A549 (cell line): Measurements from ENCODE around the gene RASSF3. TPM values are rescaled to one million over a fixed set of nuclear protein-coding genes. Genes with fewer than 3 reads are reported as not detected.

ENCODE experiments used
- CBX2 ChIP-seq: fragments of 200-600 bp; sonication (generic); IDR thresholded peaks from 2 replicates; pipeline ENCODE4 v1.6.1; 2016; ENCODE audit warnings: low read depth, mild to moderate bottlenecking, borderline replicate concordance
- CEBPB ChIP-seq, 2 experiments: fragments of >200 bp in 1 of 2; sonication (Bioruptor Twin) in 1 of 2; formaldehyde crosslinking in 1 of 2; IDR thresholded peaks; 2 replicates each; pipeline ENCODE4 v1.6.1; 2012 to 2016
- CHD2 ChIP-seq: fragments of 150-350 bp; IDR thresholded peaks from 2 replicates; pipeline ENCODE4 v1.6.1; 2014; ENCODE audit warnings: low read length; ENCODE audit not compliant: partially characterized antibody
- EHF ChIP-seq: fragments of 250-450 bp; sonication (Bioruptor Pico); IDR thresholded peaks from 2 replicates; pipeline ENCODE4 v1.5.0; 2020; ENCODE audit warnings: mild to moderate bottlenecking
- EHMT2 ChIP-seq: fragments of 200-600 bp; sonication (generic); IDR thresholded peaks from 2 replicates; pipeline ENCODE4 v1.6.1; 2016; ENCODE audit warnings: antibody characterized with exemption, low read depth, mild to moderate bottlenecking, moderate library complexity
- ESRRA ChIP-seq: fragments of 150-350 bp; IDR thresholded peaks from 2 replicates; pipeline ENCODE4 v1.6.1; 2014; ENCODE audit warnings: mild to moderate bottlenecking, low read length, borderline replicate concordance
- FOSB ChIP-seq: fragments of 250-450 bp; sonication (Bioruptor Pico); IDR thresholded peaks from 2 replicates; pipeline ENCODE4 v1.5.0; 2020; ENCODE audit warnings: mild to moderate bottlenecking, moderate library complexity
- FOXS1 ChIP-seq: fragments of 250-450 bp; sonication (Bioruptor Pico); IDR thresholded peaks from 2 replicates; pipeline ENCODE4 v1.5.0; 2020; ENCODE audit warnings: mild to moderate bottlenecking, moderate library complexity
- HEYL ChIP-seq: fragments of 250-450 bp; sonication (Bioruptor Pico); IDR thresholded peaks from 2 replicates; pipeline ENCODE4 v1.8.0; 2021; ENCODE audit warnings: mild to moderate bottlenecking, moderate library complexity
- HOXA7 ChIP-seq: fragments of 250-450 bp; sonication (Bioruptor Pico); IDR thresholded peaks from 2 replicates; pipeline ENCODE4 v1.5.0; 2020; ENCODE audit warnings: mild to moderate bottlenecking, moderate library complexity
- HOXB13 ChIP-seq: fragments of 250-450 bp; sonication (Bioruptor Pico); IDR thresholded peaks from 2 replicates; pipeline ENCODE4 v1.5.0; 2020; ENCODE audit warnings: low read depth, mild to moderate bottlenecking, moderate library complexity
- HOXB5 ChIP-seq: fragments of 250-450 bp; sonication (Bioruptor Pico); IDR thresholded peaks from 2 replicates; pipeline ENCODE4 v1.5.0; 2020; ENCODE audit warnings: mild to moderate bottlenecking, moderate library complexity
- MAZ ChIP-seq: fragments of 150-350 bp; IDR thresholded peaks from 2 replicates; pipeline ENCODE4 v1.6.1; 2014; ENCODE audit warnings: antibody characterized with exemption, low read depth, low read length, borderline replicate concordance
- NR3C1 ChIP-seq: fragments of >200 bp; sonication (Bioruptor Twin); formaldehyde crosslinking; IDR thresholded peaks from 3 replicates; pipeline ENCODE4 v1.6.1; 2017
- PHF8 ChIP-seq: fragments of 200-600 bp; sonication (generic); IDR thresholded peaks from 2 replicates; pipeline ENCODE4 v1.6.1; 2016; ENCODE audit warnings: low read depth, mild to moderate bottlenecking, antibody characterized with exemption, moderate library complexity, borderline replicate concordance
- POLR2A ChIP-seq: IDR thresholded peaks from 2 replicates; pipeline ENCODE4 v1.6.1; 2012; ENCODE audit warnings: mild to moderate bottlenecking, low read length
- POLR2AphosphoS2 ChIP-seq: conservative IDR thresholded peaks from 2 replicates; pipeline ENCODE4 v1.6.1; 2012; ENCODE audit warnings: low read length, improper control_type of control experiment, inconsistent platforms
- RARB ChIP-seq: fragments of 250-450 bp; sonication (Bioruptor Pico); IDR thresholded peaks from 2 replicates; pipeline ENCODE4 v1.8.0; 2021; ENCODE audit warnings: mild to moderate bottlenecking, moderate library complexity
- RCOR1 ChIP-seq: fragments of 150-350 bp; IDR thresholded peaks from 2 replicates; pipeline ENCODE4 v1.6.1; 2014; ENCODE audit warnings: antibody characterized with exemption, low read length, low read depth
- RNF2 ChIP-seq: fragments of 200-600 bp; sonication (generic); IDR thresholded peaks from 2 replicates; pipeline ENCODE4 v1.6.1; 2016; ENCODE audit warnings: low read depth, mild to moderate bottlenecking, antibody characterized with exemption, moderate library complexity, borderline replicate concordance
- SMC3 ChIP-seq: fragments of >200 bp; sonication (Bioruptor Twin); formaldehyde crosslinking; IDR thresholded peaks from 3 replicates; pipeline ENCODE4 v1.6.1; 2018; ENCODE audit warnings: inconsistent platforms
- SREBF2 ChIP-seq: fragments of 450-650 bp; IDR thresholded peaks from 2 replicates; pipeline ENCODE4 v1.6.1; 2014; ENCODE audit warnings: mild to moderate bottlenecking, moderate library complexity
- TFCP2L1 ChIP-seq: fragments of 250-450 bp; sonication (Bioruptor Pico); IDR thresholded peaks from 2 replicates; pipeline ENCODE4 v1.5.0; 2021; ENCODE audit warnings: mild to moderate bottlenecking
- ZFP36 ChIP-seq: fragments of 450-650 bp; IDR thresholded peaks from 2 replicates; pipeline ENCODE4 v1.6.1; 2014; ENCODE audit warnings: borderline replicate concordance; ENCODE audit not compliant: partially characterized antibody
- ZNF302 ChIP-seq: fragments of 250-450 bp; sonication (Bioruptor Pico); IDR thresholded peaks from 2 replicates; pipeline ENCODE4 v1.9.0; 2021; ENCODE audit warnings: inconsistent platforms, mild to moderate bottlenecking, moderate library complexity
- polyA plus RNA-seq, 4 experiments: library from polyadenylated mRNA; depleted of rRNA in 3 of 4; stranded (reverse); fragments of >200 nt; fragmentation: RNase III in 1 of 4; extraction: RNeasy Plus Mini Kit Qiagen cat#74134 plus additional on column Dnase treatment in 1 of 4; gene quantifications; 2 replicates in 3 of 4; 3 replicates in 1 of 4; pipeline ENCODE4 v1.2.3, GENCODE V29; 2011 to 2017
- TF ChIP-seq, protein P1 (sequence below): fragments of 200-600 bp; sonication (generic); IDR thresholded peaks from 2 replicates; pipeline ENCODE4 v1.6.1; 2016; ENCODE audit warnings: antibody characterized with exemption, mild to moderate bottlenecking, moderate library complexity
- TF ChIP-seq, protein P2 (sequence below): IDR thresholded peaks from 2 replicates; pipeline ENCODE4 v1.6.1; 2012
- TF ChIP-seq, protein P3 (sequence below): fragments of 250-450 bp; sonication (Bioruptor Pico); IDR thresholded peaks from 2 replicates; pipeline ENCODE4 v1.5.0; 2020; ENCODE audit warnings: low read depth, mild to moderate bottlenecking, moderate library complexity
- TF ChIP-seq, protein P4 (sequence below): fragments of >200 bp; sonication (Bioruptor Twin); formaldehyde crosslinking; IDR thresholded peaks from 2 replicates; pipeline ENCODE4 v1.6.1; 2016

RASSF3 gene
- polyA plus RNA-seq, 2 of the 4 experiments (the other 2 are of a cell fraction) = 19.7 to 35.4 TPM

DNA sequence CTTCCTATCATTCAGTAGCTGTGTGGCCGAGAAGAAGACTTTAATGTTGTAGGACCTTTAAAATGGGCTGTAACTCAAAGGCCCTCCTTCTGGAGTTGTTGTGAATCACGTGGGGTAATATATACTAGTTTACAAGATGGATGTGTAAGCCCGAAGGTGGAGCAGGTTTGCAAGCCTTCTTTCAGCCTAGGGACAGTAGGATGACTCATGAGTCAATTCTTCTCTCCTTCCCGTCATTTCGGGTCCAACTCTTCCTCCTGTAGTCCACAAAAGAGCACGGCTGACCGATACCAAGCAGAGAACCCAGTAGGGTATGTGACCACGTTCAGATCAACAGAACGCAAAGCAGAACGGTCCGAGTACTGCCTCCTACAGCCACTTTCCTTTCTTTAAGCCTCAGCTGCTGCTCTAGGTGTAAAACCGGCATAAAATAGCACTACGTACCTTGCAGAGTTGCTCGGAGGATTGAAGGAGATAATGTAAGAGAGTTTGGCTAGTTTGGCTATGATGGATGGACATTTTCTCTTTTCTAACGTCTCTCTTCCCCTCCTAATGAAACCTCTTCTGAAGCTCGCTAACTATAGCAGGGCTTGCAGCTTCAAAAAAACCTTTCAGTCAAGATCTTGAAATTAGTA lies 1.3 kb upstream of the RASSF3 start (continued):
- TF ChIP-seq, protein P1, sequence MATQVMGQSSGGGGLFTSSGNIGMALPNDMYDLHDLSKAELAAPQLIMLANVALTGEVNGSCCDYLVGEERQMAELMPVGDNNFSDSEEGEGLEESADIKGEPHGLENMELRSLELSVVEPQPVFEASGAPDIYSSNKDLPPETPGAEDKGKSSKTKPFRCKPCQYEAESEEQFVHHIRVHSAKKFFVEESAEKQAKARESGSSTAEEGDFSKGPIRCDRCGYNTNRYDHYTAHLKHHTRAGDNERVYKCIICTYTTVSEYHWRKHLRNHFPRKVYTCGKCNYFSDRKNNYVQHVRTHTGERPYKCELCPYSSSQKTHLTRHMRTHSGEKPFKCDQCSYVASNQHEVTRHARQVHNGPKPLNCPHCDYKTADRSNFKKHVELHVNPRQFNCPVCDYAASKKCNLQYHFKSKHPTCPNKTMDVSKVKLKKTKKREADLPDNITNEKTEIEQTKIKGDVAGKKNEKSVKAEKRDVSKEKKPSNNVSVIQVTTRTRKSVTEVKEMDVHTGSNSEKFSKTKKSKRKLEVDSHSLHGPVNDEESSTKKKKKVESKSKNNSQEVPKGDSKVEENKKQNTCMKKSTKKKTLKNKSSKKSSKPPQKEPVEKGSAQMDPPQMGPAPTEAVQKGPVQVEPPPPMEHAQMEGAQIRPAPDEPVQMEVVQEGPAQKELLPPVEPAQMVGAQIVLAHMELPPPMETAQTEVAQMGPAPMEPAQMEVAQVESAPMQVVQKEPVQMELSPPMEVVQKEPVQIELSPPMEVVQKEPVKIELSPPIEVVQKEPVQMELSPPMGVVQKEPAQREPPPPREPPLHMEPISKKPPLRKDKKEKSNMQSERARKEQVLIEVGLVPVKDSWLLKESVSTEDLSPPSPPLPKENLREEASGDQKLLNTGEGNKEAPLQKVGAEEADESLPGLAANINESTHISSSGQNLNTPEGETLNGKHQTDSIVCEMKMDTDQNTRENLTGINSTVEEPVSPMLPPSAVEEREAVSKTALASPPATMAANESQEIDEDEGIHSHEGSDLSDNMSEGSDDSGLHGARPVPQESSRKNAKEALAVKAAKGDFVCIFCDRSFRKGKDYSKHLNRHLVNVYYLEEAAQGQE = no peak
- TF ChIP-seq SREBF2 (no peak), CHD2 (no peak), EHF (CRISPR knock-in tag) (no peak), ZFP36 (no peak), MAZ (no peak), RCOR1 (no peak), RNF2 (no peak), CEBPB (IDR thresholded peaks at IDR 0.05) (no peak), FOXS1 (CRISPR knock-in tag) (no peak), NR3C1 (no peak), HOXA7 (no peak), PHF8 (no peak), TFCP2L1 (peak; percentile 10; the same call in 1 of the 2 replicates), POLR2A (peak; percentile 28), ZNF302 (CRISPR knock-in tag) (no peak), FOSB (CRISPR knock-in tag) (no peak), HOXB5 (0 out of 2 replicates have a peak, but pooled peaks have one; percentile 20), HEYL (no peak), POLR2AphosphoS2 (no peak), ESRRA (no peak), RARB (CRISPR knock-in tag) (no peak), SMC3 (no peak), EHMT2 (no peak), HOXB13 (CRISPR knock-in tag) (0 out of 2 replicates have a peak, but pooled peaks have one; percentile 26), CBX2 (no peak)
- TF ChIP-seq, protein P2, sequence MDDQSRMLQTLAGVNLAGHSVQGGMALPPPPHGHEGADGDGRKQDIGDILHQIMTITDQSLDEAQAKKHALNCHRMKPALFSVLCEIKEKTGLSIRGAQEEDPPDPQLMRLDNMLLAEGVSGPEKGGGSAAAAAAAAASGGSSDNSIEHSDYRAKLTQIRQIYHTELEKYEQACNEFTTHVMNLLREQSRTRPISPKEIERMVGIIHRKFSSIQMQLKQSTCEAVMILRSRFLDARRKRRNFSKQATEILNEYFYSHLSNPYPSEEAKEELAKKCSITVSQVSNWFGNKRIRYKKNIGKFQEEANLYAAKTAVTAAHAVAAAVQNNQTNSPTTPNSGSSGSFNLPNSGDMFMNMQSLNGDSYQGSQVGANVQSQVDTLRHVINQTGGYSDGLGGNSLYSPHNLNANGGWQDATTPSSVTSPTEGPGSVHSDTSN = no peak; the same call in 1 of the 2 replicates
- TF ChIP-seq, protein P3, sequence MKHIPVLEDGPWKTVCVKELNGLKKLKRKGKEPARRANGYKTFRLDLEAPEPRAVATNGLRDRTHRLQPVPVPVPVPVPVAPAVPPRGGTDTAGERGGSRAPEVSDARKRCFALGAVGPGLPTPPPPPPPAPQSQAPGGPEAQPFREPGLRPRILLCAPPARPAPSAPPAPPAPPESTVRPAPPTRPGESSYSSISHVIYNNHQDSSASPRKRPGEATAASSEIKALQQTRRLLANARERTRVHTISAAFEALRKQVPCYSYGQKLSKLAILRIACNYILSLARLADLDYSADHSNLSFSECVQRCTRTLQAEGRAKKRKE (CRISPR knock-in tag) = no peak
- TF ChIP-seq, protein P4, sequence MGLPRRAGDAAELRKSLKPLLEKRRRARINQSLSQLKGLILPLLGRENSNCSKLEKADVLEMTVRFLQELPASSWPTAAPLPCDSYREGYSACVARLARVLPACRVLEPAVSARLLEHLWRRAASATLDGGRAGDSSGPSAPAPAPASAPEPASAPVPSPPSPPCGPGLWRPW = no peak
